ENCODE results near the gene GCK.

The GCK gene

GRCh38 chr7:44193011-44193802, 4.0 kb upstream of the GCK start:
- H3K27me3 ChIP-seq (ENCODE audit: control insufficient read depth, insufficient read depth, low read length) = no peaks in the 10 kb centered on the region
- H3K9ac ChIP-seq (ENCODE audit: low read length) = no peak overlapping the region
- H3K27ac ChIP-seq (ENCODE audit: low read depth, low read length) = no peak overlapping the region
- no peaks in the 10 kb centered on the region for H3K36me3 ChIP-seq (ENCODE audit: control insufficient read depth, insufficient read depth, low read length)
- H3K4me3 ChIP-seq (ENCODE audit: low read length) = no peak overlapping the region
- no peaks in the 10 kb centered on the region for H3K4me1 ChIP-seq (ENCODE audit: control insufficient read depth, insufficient read depth, low read length)

GRCh38 chr7:44191171-44191570, 1.9 kb upstream of the GCK start:
- no peak overlapping the region for H3K27ac ChIP-seq (ENCODE audit: low read depth, low read length)
- no peak overlapping the region for H3K9ac ChIP-seq (ENCODE audit: low read length)
- H3K27me3 ChIP-seq (ENCODE audit: control insufficient read depth, insufficient read depth, low read length) = no peaks in the 10 kb centered on the region
- no peaks in the 10 kb centered on the region for H3K4me1 ChIP-seq (ENCODE audit: control insufficient read depth, insufficient read depth, low read length)
- no peak overlapping the region for H3K4me3 ChIP-seq (ENCODE audit: low read length)
- no peaks in the 10 kb centered on the region for H3K36me3 ChIP-seq (ENCODE audit: control insufficient read depth, insufficient read depth, low read length)

GRCh38 chr7:44189993-44190872, 994 bp upstream of the GCK start:
- no peak overlapping the region for H3K4me3 ChIP-seq (ENCODE audit: low read length)
- no peaks in the 10 kb centered on the region for H3K27me3 ChIP-seq (ENCODE audit: control insufficient read depth, insufficient read depth, low read length)
- no peaks in the 10 kb centered on the region for H3K4me1 ChIP-seq (ENCODE audit: control insufficient read depth, insufficient read depth, low read length)
- H3K27ac ChIP-seq (ENCODE audit: low read depth, low read length) = no peak overlapping the region
- H3K36me3 ChIP-seq (ENCODE audit: control insufficient read depth, insufficient read depth, low read length) = no peaks in the 10 kb centered on the region
- no peak overlapping the region for H3K9ac ChIP-seq (ENCODE audit: low read length)

- Histone ChIP-seq H3K4me3 (ENCODE audit: low read length) (no peak overlapping the region), H3K27me3 (ENCODE audit: control insufficient read depth, insufficient read depth, low read length) (no peaks in the 10 kb centered on the region), H3K36me3 (ENCODE audit: control insufficient read depth, insufficient read depth, low read length) (no peaks in the 10 kb centered on the region), H3K4me1 (ENCODE audit: control insufficient read depth, insufficient read depth, low read length) (no peaks in the 10 kb centered on the region), H3K27ac (ENCODE audit: low read depth, low read length) (no peak overlapping the region), H3K9ac (ENCODE audit: low read length) (no peak overlapping the region)
Observed at GRCh38 chr7:44188480-44189225, 586 bp downstream of the GCK start.

- H3K27ac ChIP-seq (ENCODE audit: low read depth, low read length) = no peak overlapping the region
- H3K4me3 ChIP-seq (ENCODE audit: low read length) = no peak overlapping the region
- no peaks in the 10 kb centered on the region for H3K27me3 ChIP-seq (ENCODE audit: control insufficient read depth, insufficient read depth, low read length)
- H3K4me1 ChIP-seq (ENCODE audit: control insufficient read depth, insufficient read depth, low read length) = no peaks in the 10 kb centered on the region
- no peak overlapping the region for H3K9ac ChIP-seq (ENCODE audit: low read length)
- no peaks in the 10 kb centered on the region for H3K36me3 ChIP-seq (ENCODE audit: control insufficient read depth, insufficient read depth, low read length)
Observed at GRCh38 chr7:44187636-44188416, 1.4 kb downstream of the GCK start.

GRCh38 chr7:44186736-44187135, 2.5 kb downstream of the GCK start:
- no peaks in the 10 kb centered on the region for H3K27me3 ChIP-seq (ENCODE audit: control insufficient read depth, insufficient read depth, low read length)
- H3K27ac ChIP-seq (ENCODE audit: low read depth, low read length) = no peak overlapping the region
- no peaks in the 10 kb centered on the region for H3K36me3 ChIP-seq (ENCODE audit: control insufficient read depth, insufficient read depth, low read length)

GRCh38 chr7:44185729-44186128, 3.5 kb downstream of the GCK start:
- Histone ChIP-seq H3K4me3 (ENCODE audit: low read length) (no peak overlapping the region), H3K27me3 (ENCODE audit: control insufficient read depth, insufficient read depth, low read length) (no peaks in the 10 kb centered on the region), H3K36me3 (ENCODE audit: control insufficient read depth, insufficient read depth, low read length) (no peaks in the 10 kb centered on the region), H3K27ac (ENCODE audit: low read depth, low read length) (no peak overlapping the region), H3K9ac (ENCODE audit: low read length) (no peak overlapping the region), H3K4me1 (ENCODE audit: control insufficient read depth, insufficient read depth, low read length) (no peaks in the 10 kb centered on the region)

More at GRCh38 chr7:44186736-44187135, 2.5 kb downstream of the GCK start:
- Histone ChIP-seq H3K9ac (ENCODE audit: low read length) (no peak overlapping the region), H3K4me3 (ENCODE audit: low read length) (no peak overlapping the region), H3K4me1 (ENCODE audit: control insufficient read depth, insufficient read depth, low read length) (no peaks in the 10 kb centered on the region)

GRCh38 chr7:44184873-44185446, 4.3 kb downstream of the GCK start:
- Histone ChIP-seq H3K9ac (ENCODE audit: low read length) (no peak overlapping the region), H3K4me3 (ENCODE audit: low read length) (no peak overlapping the region), H3K27ac (ENCODE audit: low read depth, low read length) (no peak overlapping the region), H3K36me3 (ENCODE audit: control insufficient read depth, insufficient read depth, low read length) (no peaks in the 10 kb centered on the region), H3K27me3 (ENCODE audit: control insufficient read depth, insufficient read depth, low read length) (no peaks in the 10 kb centered on the region), H3K4me1 (ENCODE audit: control insufficient read depth, insufficient read depth, low read length) (no peaks in the 10 kb centered on the region)

GRCh38 chr7:44184206-44184872, 4.9 kb downstream of the GCK start:
- H3K27me3 ChIP-seq (ENCODE audit: control insufficient read depth, insufficient read depth, low read length) = no peaks in the 10 kb centered on the region

GRCh38 chr7:44183386-44183785, 5.9 kb downstream of the GCK start:
- Histone ChIP-seq H3K27me3 (ENCODE audit: control insufficient read depth, insufficient read depth, low read length) (no peaks in the 10 kb centered on the region), H3K27ac (ENCODE audit: low read depth, low read length) (no peak overlapping the region), H3K9ac (ENCODE audit: low read length) (no peak overlapping the region), H3K4me1 (ENCODE audit: control insufficient read depth, insufficient read depth, low read length) (no peaks in the 10 kb centered on the region), H3K4me3 (ENCODE audit: low read length) (no peak overlapping the region), H3K36me3 (ENCODE audit: control insufficient read depth, insufficient read depth, low read length) (no peaks in the 10 kb centered on the region)

More at GRCh38 chr7:44184206-44184872, 4.9 kb downstream of the GCK start:
- Histone ChIP-seq H3K36me3 (ENCODE audit: control insufficient read depth, insufficient read depth, low read length) (no peaks in the 10 kb centered on the region), H3K4me1 (ENCODE audit: control insufficient read depth, insufficient read depth, low read length) (no peaks in the 10 kb centered on the region), H3K9ac (ENCODE audit: low read length) (no peak overlapping the region), H3K4me3 (ENCODE audit: low read length) (no peak overlapping the region), H3K27ac (ENCODE audit: low read depth, low read length) (no peak overlapping the region)

- Histone ChIP-seq H3K4me3 (ENCODE audit: low read length) (no peak overlapping the region), H3K27ac (ENCODE audit: low read depth, low read length) (no peak overlapping the region), H3K27me3 (ENCODE audit: control insufficient read depth, insufficient read depth, low read length) (no peaks in the 10 kb centered on the region), H3K36me3 (ENCODE audit: control insufficient read depth, insufficient read depth, low read length) (no peaks in the 10 kb centered on the region), H3K4me1 (ENCODE audit: control insufficient read depth, insufficient read depth, low read length) (no peaks in the 10 kb centered on the region), H3K9ac (ENCODE audit: low read length) (no peak overlapping the region)
Observed at GRCh38 chr7:44182827-44183226, 6.4 kb downstream of the GCK start.

Data from rectal smooth muscle tissue (tissue), 1 donor.